Gastrocnemius medialis (tissue), 4 donors: ENCODE results near the gene AHCY. TPM values are rescaled to one million over a fixed set of nuclear protein-coding genes. Genes with fewer than 3 reads are reported as not detected.
"Not testable (repeated sequence)": the region's sequence is repeated elsewhere in the genome, so short reads cannot be mapped to it uniquely, and the experiment has no call there.

Experiments
- ATAC-seq, 2 donors: fragments of 150-250 bp; one replicate each; pipeline ENCODE4 v1.9.1; 2016
- DNase-seq, 2 donors: peaks; one replicate each; pipeline ENCODE4 v3.0.0-alpha.2; 2019
- H3K27ac ChIP-seq, 4 donors: fragments of 200-600 bp; sonication (generic); 1 replicate in 1 of 4; 2 replicates in 3 of 4; pipeline ENCODE4 v1.5.1; 2016 to 2018; ENCODE audit warnings: mild to moderate bottlenecking in 2 of 4, moderate library complexity in 1 of 4
- H3K27me3 ChIP-seq, 3 donors: fragments of 200-600 bp; sonication (generic) in 2 of 3; 1 replicate in 1 of 3; 2 replicates in 2 of 3; pipeline versions ENCODE4 v1.5.1 to v1.6.0; 2016 to 2019; ENCODE audit warnings: mild to moderate bottlenecking in 1 of 3, moderate library complexity in 1 of 3
- H3K36me3 ChIP-seq, 2 donors: fragments of 200-600 bp; sonication (generic) in 1 of 2; one replicate each; pipeline ENCODE4 v1.5.1; 2017 to 2018
- H3K4me1 ChIP-seq, 2 donors: fragments of 200-600 bp; sonication (generic) in 1 of 2; one replicate each; pipeline ENCODE4 v1.5.1; 2016 to 2017; ENCODE audit warnings: mild to moderate bottlenecking in 2 of 2
- H3K4me3 ChIP-seq, 4 donors: fragments of 200-600 bp; sonication (generic) in 3 of 4; 1 replicate in 1 of 4; 2 replicates in 3 of 4; pipeline ENCODE4 v1.5.1; 2016 to 2019; ENCODE audit warnings: mild to moderate bottlenecking in 2 of 4
- H3K9me3 ChIP-seq, 3 donors: fragments of 200-600 bp; sonication (generic) in 2 of 3; 1 replicate in 1 of 3; 2 replicates in 2 of 3; pipeline ENCODE4 v1.5.1; 2016 to 2019
- POLR2A ChIP-seq, 2 donors: fragments of 450-650 bp; IDR thresholded peaks; one replicate each; pipeline ENCODE4 v1.6.1; 2017; ENCODE audit warnings: antibody characterized with exemption in 2 of 2, mild to moderate bottlenecking in 2 of 2, moderate library complexity in 2 of 2
- in situ Hi-C, 4 donors: fragments of 200-750 bp; cut with MboI; loops; one replicate each; pipeline versions ENCODE4 v1.15.0 to v1.8.0; 2017; ENCODE audit warnings: low sequenced_read_pairs in 4 of 4
- intact Hi-C: fragments of 100-400 bp; cut with DNase I; formaldehyde crosslinking; loops from one replicate; pipeline ENCODE4 v1.15.1; 2023; ENCODE audit warnings: low total_unique reads
- total RNA-seq, 4 donors: library from RNA; depleted of rRNA; stranded (reverse); fragments of >200 nt; gene quantifications; one replicate each; pipeline versions ENCODE4 v1.1.0 to v1.2.3, GENCODE V29; 2016
- TF ChIP-seq, protein P1 (sequence below), 5 experiments: fragments of 450-650 bp in 3 of 5; fragments of 200-600 bp in 2 of 5; sonication (generic) in 2 of 5; IDR thresholded peaks in 4 of 5; conservative IDR thresholded peaks in 1 of 5; 1 replicate in 4 of 5; 2 replicates in 1 of 5; pipeline ENCODE4 v1.5.1; 2016 to 2019; ENCODE audit warnings: antibody characterized with exemption in 5 of 5, mild to moderate bottlenecking in 3 of 5, moderate library complexity in 3 of 5

Gene AHCY
- total RNA-seq, 4 donors from 2014 or later, result 81.7 to 110 (median 98.6) TPM

DNA sequence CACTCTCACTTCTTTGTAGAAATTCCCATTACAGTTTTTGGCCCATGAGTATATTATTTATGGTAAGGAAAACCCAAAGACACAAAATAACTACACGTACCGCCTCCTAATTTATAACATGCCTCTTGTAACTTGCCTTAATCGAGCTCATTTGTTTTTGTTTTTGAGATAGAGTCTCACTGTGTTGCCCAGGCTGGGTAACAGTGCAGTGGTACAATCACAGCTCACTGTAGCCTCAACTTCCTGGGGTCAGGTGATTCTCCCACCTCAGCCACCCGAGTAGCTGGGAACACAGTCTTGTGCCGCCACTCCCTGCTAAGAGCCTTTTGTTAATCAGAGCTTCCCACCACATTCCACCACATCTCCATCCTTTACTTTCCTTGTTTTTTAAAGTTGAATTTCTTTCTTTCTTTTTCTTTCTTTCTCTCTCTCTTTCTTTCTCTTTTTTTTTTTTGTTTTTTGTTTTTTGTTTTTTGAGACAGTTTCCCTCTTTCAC, 46.5 kb downstream of the AHCY start:
- no peak for ATAC-seq
- Histone ChIP-seq H3K36me3 (no peaks in the 10 kb centered on the region), H3K9me3 (no peaks in the 10 kb centered on the region), H3K4me1 (no peaks in the 10 kb centered on the region), H3K4me3 (no peak overlapping the region), H3K27ac (no peak overlapping the region), H3K27me3 (no peaks in the 10 kb centered on the region)
- intact Hi-C loops, result no loop called here
- TF ChIP-seq, protein P1, sequence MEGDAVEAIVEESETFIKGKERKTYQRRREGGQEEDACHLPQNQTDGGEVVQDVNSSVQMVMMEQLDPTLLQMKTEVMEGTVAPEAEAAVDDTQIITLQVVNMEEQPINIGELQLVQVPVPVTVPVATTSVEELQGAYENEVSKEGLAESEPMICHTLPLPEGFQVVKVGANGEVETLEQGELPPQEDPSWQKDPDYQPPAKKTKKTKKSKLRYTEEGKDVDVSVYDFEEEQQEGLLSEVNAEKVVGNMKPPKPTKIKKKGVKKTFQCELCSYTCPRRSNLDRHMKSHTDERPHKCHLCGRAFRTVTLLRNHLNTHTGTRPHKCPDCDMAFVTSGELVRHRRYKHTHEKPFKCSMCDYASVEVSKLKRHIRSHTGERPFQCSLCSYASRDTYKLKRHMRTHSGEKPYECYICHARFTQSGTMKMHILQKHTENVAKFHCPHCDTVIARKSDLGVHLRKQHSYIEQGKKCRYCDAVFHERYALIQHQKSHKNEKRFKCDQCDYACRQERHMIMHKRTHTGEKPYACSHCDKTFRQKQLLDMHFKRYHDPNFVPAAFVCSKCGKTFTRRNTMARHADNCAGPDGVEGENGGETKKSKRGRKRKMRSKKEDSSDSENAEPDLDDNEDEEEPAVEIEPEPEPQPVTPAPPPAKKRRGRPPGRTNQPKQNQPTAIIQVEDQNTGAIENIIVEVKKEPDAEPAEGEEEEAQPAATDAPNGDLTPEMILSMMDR (IDR thresholded peaks at IDR 0.05 in 4 of 5, conservative IDR thresholded peaks at IDR 0.05 in 1 of 5), result no peak
- no peak for TF ChIP-seq POLR2A (IDR thresholded peaks at IDR 0.05)
- DNase-seq, result no peak
- in situ Hi-C loops, result no loop called here

DNA sequence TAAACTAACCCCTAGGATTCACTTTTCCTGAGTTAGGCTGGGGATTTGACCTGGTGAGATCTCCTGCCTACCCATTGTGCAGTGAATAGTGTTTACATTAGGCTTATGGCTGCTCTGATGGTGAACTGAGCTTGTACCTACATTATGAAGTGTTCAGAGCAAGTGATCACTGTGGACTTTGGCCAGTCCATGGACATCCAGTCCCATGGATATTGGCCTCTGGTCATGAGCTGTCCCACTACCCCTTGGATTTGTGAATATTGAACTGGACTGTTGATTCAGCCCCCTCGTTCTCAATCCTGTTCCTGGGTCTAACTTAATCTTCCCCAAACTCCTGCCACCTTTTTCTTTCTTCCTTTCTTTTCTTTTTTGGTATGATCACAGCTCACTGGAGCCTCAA, 48.2 kb downstream of the AHCY start:
- Histone ChIP-seq H3K36me3 (no peaks in the 10 kb centered on the region), H3K4me1 (no peaks in the 10 kb centered on the region), H3K9me3 (no peaks in the 10 kb centered on the region), H3K27me3 (no peaks in the 10 kb centered on the region), H3K27ac (no peak overlapping the region), H3K4me3 (no peak overlapping the region)
- DNase-seq (no peak), ATAC-seq (no peak)
- in situ Hi-C loops (no loop called here), intact Hi-C loops (no loop called here)
- TF ChIP-seq POLR2A (IDR thresholded peaks at IDR 0.05), result no peak
- TF ChIP-seq, protein P1 (IDR thresholded peaks at IDR 0.05 in 4 of 5, conservative IDR thresholded peaks at IDR 0.05 in 1 of 5), result no peak

GRCh38 chr20:34252431-34253086, 50.6 kb downstream of the AHCY start:
- H3K4me3 ChIP-seq, H3K27ac ChIP-seq, H3K9me3 ChIP-seq, H3K36me3 ChIP-seq, intact Hi-C loops, ATAC-seq, in situ Hi-C loops, DNase-seq, H3K4me1 ChIP-seq, H3K27me3 ChIP-seq: not testable (repeated sequence)

GRCh38 chr20:34251619-34252018, 51.5 kb downstream of the AHCY start:
- no peaks in the 10 kb centered on the region for H3K4me1 ChIP-seq
- intact Hi-C loops, result no loop called here
- H3K4me3 ChIP-seq, result no peak overlapping the region
- H3K27ac ChIP-seq, result no peak overlapping the region
- no peak for TF ChIP-seq POLR2A (IDR thresholded peaks at IDR 0.05)
- TF ChIP-seq, protein P1 (IDR thresholded peaks at IDR 0.05 in 4 of 5, conservative IDR thresholded peaks at IDR 0.05 in 1 of 5), result no peak
- no peaks in the 10 kb centered on the region for H3K36me3 ChIP-seq
- H3K27me3 ChIP-seq, result no peaks in the 10 kb centered on the region
- ATAC-seq (no peak), DNase-seq (no peak)
- in situ Hi-C loops, result no loop called here
- no peaks in the 10 kb centered on the region for H3K9me3 ChIP-seq

DNA sequence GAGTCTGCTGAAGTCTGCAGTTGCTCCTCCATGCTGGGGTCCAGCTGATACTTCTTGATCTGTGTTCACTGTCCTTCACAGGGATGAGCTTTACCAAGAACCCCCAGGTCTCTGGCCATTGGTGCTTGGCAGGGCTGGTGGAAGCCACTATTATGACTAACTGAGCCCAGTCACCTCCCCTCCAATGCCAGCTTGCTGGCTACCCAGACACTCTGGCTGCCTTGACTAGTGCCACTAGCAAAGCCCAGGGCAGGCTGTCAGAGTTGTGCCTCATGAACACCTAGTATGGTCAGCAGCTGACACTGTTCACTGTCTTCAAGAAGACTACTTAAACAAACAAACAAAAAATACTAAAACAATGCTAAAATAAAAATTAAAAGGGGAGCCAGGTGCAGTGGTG, 53.1 kb downstream of the AHCY start:
- DNase-seq (no peak), ATAC-seq (no peak)
- Histone ChIP-seq H3K4me1 (no peaks in the 10 kb centered on the region), H3K36me3 (no peaks in the 10 kb centered on the region), H3K4me3 (no peak overlapping the region), H3K27me3 (no peaks in the 10 kb centered on the region), H3K9me3 (no peaks in the 10 kb centered on the region), H3K27ac (no peak overlapping the region)
- in situ Hi-C loops, result no loop called here
- intact Hi-C loops, result no loop called here
- TF ChIP-seq POLR2A (IDR thresholded peaks at IDR 0.05), result no peak
- TF ChIP-seq, protein P1 (IDR thresholded peaks at IDR 0.05 in 4 of 5, conservative IDR thresholded peaks at IDR 0.05 in 1 of 5), result no peak
